HG03442 (cell line): Measurements from ENCODE around the gene CTDSP1.

Experiments used
- ATAC-seq: cut with Tn5 transposase; IDR thresholded peaks from one replicate; pipeline ENCODE4 v1.9.1; 2021; ENCODE audit warnings: mild to moderate bottlenecking, moderate library complexity; ENCODE audit not compliant: unreplicated experiment

CTDSP1 gene

DNA sequence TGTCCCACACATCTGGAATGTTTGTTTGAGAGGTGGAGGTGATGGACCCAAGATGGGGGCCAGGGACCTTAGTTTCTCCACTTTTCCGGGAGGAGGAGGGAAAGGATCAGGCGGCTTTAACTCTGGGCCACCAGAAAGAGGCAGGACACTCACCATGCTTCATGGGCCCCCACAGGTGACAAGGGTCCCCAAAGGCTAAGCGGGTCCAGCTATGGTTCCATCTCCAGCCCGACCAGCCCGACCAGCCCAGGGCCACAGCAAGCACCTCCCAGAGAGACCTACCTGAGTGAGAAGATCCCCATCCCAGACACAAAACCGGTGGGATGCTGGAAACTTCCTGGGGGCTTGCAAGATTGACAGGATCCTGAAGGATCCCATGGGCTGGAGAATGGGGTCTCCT is 16.9 kb upstream of the CTDSP1 start:
- ATAC-seq, result no peak

DNA sequence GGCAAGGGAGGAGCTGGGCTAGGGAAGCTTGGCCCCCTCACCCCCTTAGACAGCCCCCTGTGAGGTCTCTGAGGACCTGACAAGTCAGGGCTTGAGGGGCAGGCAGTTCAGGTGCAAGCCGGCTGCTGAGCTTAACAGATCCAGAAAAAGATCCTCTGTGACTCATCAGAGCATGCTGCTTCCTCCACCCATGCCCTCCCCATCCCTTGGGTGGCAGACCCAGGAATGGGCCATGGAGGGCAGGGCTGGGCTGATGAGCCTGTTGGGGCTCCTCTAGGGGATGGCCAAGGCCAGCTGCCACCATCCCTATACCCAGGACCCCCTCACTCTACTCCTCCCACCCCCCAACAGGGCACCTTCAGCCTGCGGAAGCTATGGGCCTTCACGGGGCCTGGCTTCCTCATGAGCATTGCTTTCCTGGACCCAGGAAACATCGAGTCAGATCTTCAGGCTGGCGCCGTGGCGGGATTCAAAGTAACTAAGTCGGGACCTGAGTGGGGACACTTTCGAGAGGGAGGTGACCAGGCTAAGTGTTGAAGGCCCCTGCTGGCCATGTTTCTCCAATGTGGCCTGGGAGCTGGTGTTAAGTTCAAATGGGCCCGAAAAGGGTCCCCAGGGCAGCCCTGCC is 15.7 kb upstream of the CTDSP1 start:
- ATAC-seq, result no peak

DNA sequence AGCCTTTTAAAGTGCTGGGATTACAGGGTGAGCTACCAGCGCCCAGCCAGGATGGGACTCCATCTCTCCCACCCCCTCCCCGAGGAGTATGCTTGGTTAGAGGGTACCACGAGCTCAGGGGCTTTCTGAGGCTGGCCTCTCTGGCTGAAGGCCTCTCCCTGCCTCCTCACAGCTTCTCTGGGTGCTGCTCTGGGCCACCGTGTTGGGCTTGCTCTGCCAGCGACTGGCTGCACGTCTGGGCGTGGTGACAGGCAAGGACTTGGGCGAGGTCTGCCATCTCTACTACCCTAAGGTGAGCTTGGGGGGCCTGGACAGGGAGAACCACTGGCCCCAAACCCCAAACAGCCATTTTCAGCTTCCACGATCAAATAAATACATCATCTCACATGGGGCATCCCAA is 14.7 kb upstream of the CTDSP1 start:
- no peak for ATAC-seq

- no peak for ATAC-seq
Observed at GRCh38 chr2:218386505-218387368, 12.9 kb upstream of the CTDSP1 start.

DNA sequence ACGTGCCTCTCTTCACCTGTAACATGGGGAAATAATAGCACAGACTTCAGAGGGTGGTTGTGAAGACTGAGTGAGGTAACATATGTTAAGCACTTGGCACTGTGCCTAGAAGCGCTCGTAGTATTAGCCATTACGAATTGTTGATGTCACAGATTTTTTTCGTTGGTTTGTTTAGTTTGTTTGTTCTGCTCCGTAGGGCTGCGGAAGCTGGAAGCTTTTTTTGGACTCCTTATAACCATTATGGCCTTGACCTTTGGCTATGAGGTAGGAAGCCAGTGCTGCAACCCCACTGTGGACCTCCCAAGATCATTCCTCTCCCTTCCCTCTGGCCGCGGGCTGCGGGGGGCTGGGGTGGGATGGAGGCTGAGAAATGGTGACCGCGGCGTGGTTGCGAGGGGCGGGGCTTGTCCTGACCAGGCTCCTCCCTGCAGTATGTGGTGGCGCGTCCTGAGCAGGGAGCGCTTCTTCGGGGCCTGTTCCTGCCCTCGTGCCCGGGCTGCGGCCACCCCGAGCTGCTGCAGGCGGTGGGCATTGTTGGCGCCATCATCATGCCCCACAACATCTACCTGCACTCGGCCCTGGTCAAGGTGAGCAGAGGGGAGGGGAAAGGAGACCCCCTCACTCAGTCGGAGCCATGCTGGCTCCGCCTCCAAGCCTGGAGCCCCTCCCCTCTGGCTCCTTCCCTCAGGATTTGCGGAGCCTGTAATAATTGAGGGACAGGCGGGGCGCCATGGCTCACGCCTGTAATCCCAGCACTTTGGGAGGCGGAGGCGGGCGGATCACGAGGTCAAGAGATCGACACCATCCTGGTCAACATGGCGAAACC is 12.1 kb upstream of the CTDSP1 start:
- ATAC-seq, result no peak

- no peak for ATAC-seq
Observed at GRCh38 chr2:218389333-218390150, 10.1 kb upstream of the CTDSP1 start.

GRCh38 chr2:218391202-218391601 is 8.5 kb upstream of the CTDSP1 start:
- no peak for ATAC-seq

DNA sequence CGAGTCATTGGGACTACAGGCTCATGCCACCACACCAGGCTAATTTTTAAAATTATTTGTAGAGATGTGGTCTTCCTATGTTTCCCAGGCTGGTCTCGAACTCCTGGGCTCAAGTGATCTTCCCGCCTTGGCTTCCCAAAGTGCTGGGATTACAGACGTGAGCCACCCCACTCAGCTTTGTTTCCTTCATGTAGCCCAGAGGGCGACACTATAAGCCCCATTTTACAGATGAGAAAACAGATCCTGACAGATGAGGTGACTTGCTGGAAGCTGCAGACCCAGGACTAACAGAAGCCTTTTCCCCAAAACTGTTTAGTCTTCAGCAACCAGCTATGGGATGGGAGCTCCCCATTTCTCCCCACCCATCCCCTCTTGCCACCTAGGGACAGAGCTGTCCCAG is 7.2 kb upstream of the CTDSP1 start:
- ATAC-seq, result no peak

- ATAC-seq, result no peak
Observed at GRCh38 chr2:218392891-218393462, 6.7 kb upstream of the CTDSP1 start.

DNA sequence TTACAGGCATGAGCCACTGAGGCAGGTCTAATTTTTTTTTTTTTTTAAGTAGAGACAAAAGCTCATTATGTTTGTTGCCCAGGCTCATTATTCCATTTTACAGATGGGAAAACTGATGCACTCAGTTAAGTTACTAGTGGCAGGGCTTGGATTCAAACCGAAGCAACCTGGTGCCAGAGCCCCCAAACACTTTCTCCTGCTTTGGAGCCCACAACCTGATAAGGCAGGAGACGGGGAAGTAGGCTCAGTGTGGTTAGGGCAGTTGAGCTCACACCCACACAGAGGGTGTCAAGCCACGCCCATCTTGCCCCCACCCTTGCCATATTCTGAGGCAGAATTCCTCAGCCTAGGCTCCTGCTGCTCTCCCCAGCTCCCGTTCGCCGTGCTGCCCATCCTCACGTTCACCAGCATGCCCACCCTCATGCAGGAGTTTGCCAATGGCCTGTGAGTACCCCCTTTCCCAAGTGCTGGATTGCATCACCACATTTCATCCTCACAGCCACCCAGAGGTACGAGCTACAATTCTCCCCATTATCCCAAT is 5.8 kb upstream of the CTDSP1 start:
- no peak for ATAC-seq

DNA sequence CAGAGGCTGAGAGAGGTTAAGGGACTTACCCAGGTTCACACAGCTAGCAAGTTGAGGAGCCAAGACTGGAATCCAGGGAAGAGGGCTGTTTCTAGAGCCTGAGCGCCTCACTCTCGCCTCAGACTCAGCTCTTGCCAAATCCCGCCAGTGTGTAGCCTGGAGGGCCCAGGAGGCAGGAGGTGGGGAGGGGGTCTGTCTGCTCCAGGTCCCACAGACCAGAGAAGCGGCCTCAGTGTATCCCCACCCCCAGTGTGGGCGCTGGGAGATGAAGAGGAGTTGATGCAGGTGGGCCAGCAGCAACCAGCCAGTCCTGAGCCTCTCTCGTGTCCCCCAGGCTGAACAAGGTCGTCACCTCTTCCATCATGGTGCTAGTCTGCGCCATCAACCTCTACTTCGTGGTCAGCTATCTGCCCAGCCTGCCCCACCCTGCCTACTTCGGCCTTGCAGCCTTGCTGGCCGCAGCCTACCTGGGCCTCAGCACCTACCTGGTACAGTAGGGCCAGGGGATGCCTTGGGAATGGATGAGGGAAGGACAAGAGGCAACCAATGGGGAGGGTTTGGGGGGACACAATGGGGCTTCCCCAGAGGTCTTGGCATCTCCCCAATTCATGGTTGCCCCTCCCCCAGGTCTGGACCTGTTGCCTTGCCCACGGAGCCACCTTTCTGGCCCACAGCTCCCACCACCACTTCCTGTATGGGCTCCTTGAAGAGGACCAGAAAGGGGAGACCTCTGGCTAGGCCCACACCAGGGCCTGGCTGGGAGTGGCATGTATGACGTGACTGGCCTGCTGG is 5.2 kb upstream of the CTDSP1 start:
- no peak for ATAC-seq

GRCh38 chr2:218395090-218395444 is 4.6 kb upstream of the CTDSP1 start:
- ATAC-seq, result no peak

DNA sequence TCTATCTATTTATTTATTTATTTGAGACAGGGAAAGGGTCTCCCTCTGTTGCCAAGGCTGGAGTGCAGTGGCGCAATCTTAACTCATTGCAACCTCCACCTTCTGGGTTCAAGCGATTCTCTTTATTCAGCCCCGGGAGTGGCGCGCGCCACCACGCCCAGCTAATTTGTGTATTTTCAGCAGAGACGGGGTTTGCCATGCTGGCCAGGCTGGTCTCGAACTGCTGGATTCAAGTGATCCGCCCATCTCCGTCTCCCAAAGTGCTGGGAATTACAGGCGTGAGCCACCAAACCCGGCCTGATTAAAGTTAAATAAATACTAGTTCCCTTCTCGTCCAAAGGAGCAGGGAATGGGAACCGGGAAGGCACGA is 4.2 kb upstream of the CTDSP1 start:
- ATAC-seq, result no peak

GRCh38 chr2:218395826-218396687 is 3.6 kb upstream of the CTDSP1 start:
- peak; percentile 45 for ATAC-seq

- ATAC-seq, result no peak
Observed at GRCh38 chr2:218396688-218397462, 2.8 kb upstream of the CTDSP1 start.

GRCh38 chr2:218397463-218397819 is 2.2 kb upstream of the CTDSP1 start:
- no peak for ATAC-seq

- ATAC-seq, result peak; percentile 18
Observed at GRCh38 chr2:218397820-218398436, 1.7 kb upstream of the CTDSP1 start.
